HEK293 (cell line): ENCODE results near the gene SMIM14.

Experiments
- SCRT1 ChIP-seq: fragments of 450-650 bp; formaldehyde crosslinking; IDR thresholded peaks from 2 replicates; pipeline ENCODE4 v1.5.1; 2016; ENCODE audit warnings: missing biosample characterization, missing genetic modification characterization, borderline replicate concordance
- SP2 ChIP-seq: fragments of 450-650 bp; formaldehyde crosslinking; IDR thresholded peaks from 2 replicates; pipeline ENCODE4 v1.5.1; 2016; ENCODE audit warnings: missing biosample characterization, missing genetic modification characterization
- TCF7L2 ChIP-seq: IDR thresholded peaks from 2 replicates; pipeline ENCODE4 v1.6.1; 2011; ENCODE audit warnings: low read depth, mild to moderate bottlenecking, inconsistent platforms, low read length, moderate library complexity, borderline replicate concordance
- ZNF404 ChIP-seq: fragments of 450-650 bp; formaldehyde crosslinking; IDR thresholded peaks from 2 replicates; pipeline ENCODE4 v1.5.1; 2017; ENCODE audit warnings: missing biosample characterization, missing genetic modification characterization
- ZNF623 ChIP-seq: fragments of 450-650 bp; formaldehyde crosslinking; IDR thresholded peaks from 2 replicates; pipeline ENCODE4 v1.5.1; 2016; ENCODE audit warnings: missing biosample characterization, missing genetic modification characterization
- ZNF660 ChIP-seq: fragments of 450-650 bp; IDR thresholded peaks from 2 replicates; pipeline ENCODE4 v1.5.1; 2018; ENCODE audit warnings: missing biosample characterization, mild to moderate bottlenecking, missing genetic modification characterization
- TF ChIP-seq, protein P1 (sequence below): fragments of 450-650 bp; formaldehyde crosslinking; IDR thresholded peaks from 2 replicates; pipeline ENCODE4 v1.5.1; 2016; ENCODE audit warnings: missing biosample characterization, missing genetic modification characterization
- TF ChIP-seq, protein P2 (sequence below): fragments of 450-650 bp; formaldehyde crosslinking; IDR thresholded peaks from 2 replicates; pipeline ENCODE4 v1.5.1; 2016; ENCODE audit warnings: missing biosample characterization, missing genetic modification characterization
- TF ChIP-seq, protein P3 (sequence below): fragments of 450-650 bp; formaldehyde crosslinking; IDR thresholded peaks from 2 replicates; pipeline ENCODE4 v1.5.1; 2016; ENCODE audit warnings: missing biosample characterization, missing genetic modification characterization, low read depth
- TF ChIP-seq, protein P4 (sequence below): fragments of 450-650 bp; formaldehyde crosslinking; IDR thresholded peaks from 2 replicates; pipeline ENCODE4 v1.5.1; 2016; ENCODE audit warnings: missing biosample characterization, missing genetic modification characterization

DNA sequence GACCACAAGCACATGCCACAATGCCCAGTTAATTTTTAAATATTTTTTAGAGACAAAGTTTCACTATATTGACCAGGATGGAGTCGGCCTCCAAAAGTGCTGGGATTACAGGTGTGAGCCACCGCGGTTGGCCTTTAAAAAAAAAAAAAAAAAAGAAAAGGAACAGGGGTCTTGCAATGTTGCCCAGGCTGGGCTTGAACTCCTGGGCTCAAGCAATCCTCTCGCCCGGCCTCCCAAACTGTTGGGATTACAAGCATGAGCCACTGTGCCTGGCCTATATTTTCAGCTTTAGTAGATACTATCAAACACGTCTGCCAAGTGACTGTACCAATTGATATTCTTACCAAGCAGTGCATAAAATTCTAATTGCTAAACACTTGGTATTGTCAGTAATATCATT, 120.2 kb downstream of the SMIM14 start:
- TF ChIP-seq, protein P1, sequence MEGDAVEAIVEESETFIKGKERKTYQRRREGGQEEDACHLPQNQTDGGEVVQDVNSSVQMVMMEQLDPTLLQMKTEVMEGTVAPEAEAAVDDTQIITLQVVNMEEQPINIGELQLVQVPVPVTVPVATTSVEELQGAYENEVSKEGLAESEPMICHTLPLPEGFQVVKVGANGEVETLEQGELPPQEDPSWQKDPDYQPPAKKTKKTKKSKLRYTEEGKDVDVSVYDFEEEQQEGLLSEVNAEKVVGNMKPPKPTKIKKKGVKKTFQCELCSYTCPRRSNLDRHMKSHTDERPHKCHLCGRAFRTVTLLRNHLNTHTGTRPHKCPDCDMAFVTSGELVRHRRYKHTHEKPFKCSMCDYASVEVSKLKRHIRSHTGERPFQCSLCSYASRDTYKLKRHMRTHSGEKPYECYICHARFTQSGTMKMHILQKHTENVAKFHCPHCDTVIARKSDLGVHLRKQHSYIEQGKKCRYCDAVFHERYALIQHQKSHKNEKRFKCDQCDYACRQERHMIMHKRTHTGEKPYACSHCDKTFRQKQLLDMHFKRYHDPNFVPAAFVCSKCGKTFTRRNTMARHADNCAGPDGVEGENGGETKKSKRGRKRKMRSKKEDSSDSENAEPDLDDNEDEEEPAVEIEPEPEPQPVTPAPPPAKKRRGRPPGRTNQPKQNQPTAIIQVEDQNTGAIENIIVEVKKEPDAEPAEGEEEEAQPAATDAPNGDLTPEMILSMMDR (tag by site-specific recombination), result no peak
- TF ChIP-seq, protein P2, sequence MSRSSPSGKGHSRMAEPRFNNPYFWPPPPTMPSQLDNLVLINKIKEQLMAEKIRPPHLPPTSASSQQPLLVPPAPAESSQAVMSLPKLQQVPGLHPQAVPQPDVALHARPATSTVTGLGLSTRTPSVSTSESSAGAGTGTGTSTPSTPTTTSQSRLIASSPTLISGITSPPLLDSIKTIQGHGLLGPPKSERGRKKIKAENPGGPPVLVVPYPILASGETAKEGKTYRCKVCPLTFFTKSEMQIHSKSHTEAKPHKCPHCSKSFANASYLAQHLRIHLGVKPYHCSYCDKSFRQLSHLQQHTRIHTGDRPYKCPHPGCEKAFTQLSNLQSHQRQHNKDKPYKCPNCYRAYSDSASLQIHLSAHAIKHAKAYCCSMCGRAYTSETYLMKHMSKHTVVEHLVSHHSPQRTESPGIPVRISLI, result no peak
- TF ChIP-seq, protein P3, sequence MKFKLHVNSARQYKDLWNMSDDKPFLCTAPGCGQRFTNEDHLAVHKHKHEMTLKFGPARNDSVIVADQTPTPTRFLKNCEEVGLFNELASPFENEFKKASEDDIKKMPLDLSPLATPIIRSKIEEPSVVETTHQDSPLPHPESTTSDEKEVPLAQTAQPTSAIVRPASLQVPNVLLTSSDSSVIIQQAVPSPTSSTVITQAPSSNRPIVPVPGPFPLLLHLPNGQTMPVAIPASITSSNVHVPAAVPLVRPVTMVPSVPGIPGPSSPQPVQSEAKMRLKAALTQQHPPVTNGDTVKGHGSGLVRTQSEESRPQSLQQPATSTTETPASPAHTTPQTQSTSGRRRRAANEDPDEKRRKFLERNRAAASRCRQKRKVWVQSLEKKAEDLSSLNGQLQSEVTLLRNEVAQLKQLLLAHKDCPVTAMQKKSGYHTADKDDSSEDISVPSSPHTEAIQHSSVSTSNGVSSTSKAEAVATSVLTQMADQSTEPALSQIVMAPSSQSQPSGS, result no peak
- no peak for TF ChIP-seq ZNF404 (tag by site-specific recombination)
- TF ChIP-seq ZNF623 (tag by site-specific recombination), result no peak
- TF ChIP-seq TCF7L2, result no peak
- TF ChIP-seq ZNF660, result no peak
- TF ChIP-seq, protein P4, sequence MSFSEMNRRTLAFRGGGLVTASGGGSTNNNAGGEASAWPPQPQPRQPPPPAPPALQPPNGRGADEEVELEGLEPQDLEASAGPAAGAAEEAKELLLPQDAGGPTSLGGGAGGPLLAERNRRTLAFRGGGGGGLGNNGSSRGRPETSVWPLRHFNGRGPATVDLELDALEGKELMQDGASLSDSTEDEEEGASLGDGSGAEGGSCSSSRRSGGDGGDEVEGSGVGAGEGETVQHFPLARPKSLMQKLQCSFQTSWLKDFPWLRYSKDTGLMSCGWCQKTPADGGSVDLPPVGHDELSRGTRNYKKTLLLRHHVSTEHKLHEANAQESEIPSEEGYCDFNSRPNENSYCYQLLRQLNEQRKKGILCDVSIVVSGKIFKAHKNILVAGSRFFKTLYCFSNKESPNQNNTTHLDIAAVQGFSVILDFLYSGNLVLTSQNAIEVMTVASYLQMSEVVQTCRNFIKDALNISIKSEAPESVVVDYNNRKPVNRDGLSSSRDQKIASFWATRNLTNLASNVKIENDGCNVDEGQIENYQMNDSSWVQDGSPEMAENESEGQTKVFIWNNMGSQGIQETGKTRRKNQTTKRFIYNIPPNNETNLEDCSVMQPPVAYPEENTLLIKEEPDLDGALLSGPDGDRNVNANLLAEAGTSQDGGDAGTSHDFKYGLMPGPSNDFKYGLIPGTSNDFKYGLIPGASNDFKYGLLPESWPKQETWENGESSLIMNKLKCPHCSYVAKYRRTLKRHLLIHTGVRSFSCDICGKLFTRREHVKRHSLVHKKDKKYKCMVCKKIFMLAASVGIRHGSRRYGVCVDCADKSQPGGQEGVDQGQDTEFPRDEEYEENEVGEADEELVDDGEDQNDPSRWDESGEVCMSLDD (tag by site-specific recombination), result no peak
- TF ChIP-seq SP2 (tag by site-specific recombination), result no peak
- TF ChIP-seq SCRT1 (tag by site-specific recombination), result no peak
